ENCODE data around the gene KCNMA1.

The KCNMA1 gene

DNA sequence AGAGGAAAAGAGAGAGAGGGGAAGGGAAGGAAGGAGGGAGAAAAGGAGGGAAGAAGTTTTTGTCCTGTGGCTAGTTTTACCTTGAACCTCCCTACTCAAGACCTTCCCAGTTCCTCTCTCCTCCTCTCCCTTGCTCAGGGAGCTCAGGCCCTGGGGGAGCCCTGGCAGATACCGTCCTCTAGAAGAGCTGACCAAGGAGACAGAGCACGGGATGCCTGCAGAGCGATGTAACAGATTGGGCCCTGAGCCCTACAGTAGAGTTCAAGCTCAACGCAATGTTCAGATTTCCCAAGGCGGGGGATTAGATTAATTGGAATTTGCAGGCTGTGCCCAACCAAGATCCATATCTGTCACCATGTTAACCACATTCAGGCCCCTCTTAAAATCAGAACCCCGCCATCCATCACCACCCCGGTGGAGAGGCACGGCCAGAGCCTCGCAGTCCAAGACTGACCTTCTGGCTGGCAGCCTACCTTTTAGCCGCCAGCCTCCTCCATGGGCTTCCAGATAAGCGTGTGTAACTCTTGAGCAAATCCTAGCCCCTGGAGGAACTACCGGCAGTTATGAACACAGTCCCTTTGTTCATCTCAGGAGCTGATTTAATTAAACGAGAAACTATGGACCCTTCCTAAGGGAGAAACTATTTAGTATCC lies 70.6 kb downstream of the KCNMA1 start:
- Histone ChIP-seq H2BK120ac (ENCODE audit: low read depth, low read length) (no peak overlapping the region), H3K4ac (ENCODE audit: low read depth in 1 of 2, low read length in 2 of 2) (no peak overlapping the region), H2BK12ac (ENCODE audit: low read length in 2 of 2) (no peak overlapping the region), H2BK15ac (ENCODE audit: low read depth, poor library complexity, severe bottlenecking) (peak overlapping the region; percentile 81), H3K18ac (ENCODE audit: low read depth in 1 of 2, low read length in 2 of 2) (peak overlapping the region; percentile 14 to 16), H3K9ac (ENCODE audit: low read length) (no peak overlapping the region), H3K27me3 (ENCODE audit: control insufficient read depth in 1 of 2, insufficient read depth in 1 of 2, low read length in 2 of 2) (no peaks in the 10 kb centered on the region), H4K91ac (ENCODE audit: low read length) (no peak overlapping the region), H3K27ac (ENCODE audit: low read length, poor library complexity, severe bottlenecking) (no peak overlapping the region), H3K4me2 (ENCODE audit: low read length, poor library complexity, severe bottlenecking) (no peak overlapping the region), H2AK5ac (ENCODE audit: low read length, severe bottlenecking) (peak overlapping the region; percentile 73), H3K79me1 (replicated peaks; ENCODE audit: low read length, poor library complexity, severe bottlenecking) (peaks cover 16% of the 10 kb centered on the region), H4K8ac (ENCODE audit: low read length) (peak overlapping the region; percentile 62), H3K4me1 (ENCODE audit: control insufficient read depth, insufficient read depth, low read depth, low read length) (peaks cover 28% of the 10 kb centered on the region), H3K14ac (ENCODE audit: low read length in 2 of 2) (no peak overlapping the region), H3K4me3 (ENCODE audit: insufficient read depth in 1 of 2, low read depth in 1 of 2, low read length in 2 of 2) (no peak overlapping the region), H3K9me3 (ENCODE audit: control insufficient read depth, low read length) (no peaks in the 10 kb centered on the region), H3K36me3 (ENCODE audit: control insufficient read depth in 1 of 2, insufficient read depth in 2 of 2, low read depth in 1 of 2, low read length in 2 of 2) (no peaks in the 10 kb centered on the region), H2BK5ac (ENCODE audit: low read depth, low read length, poor library complexity, severe bottlenecking) (no peak overlapping the region), H3K23ac (ENCODE audit: low read length in 2 of 2) (no peak overlapping the region), H2AFZ (ENCODE audit: low read depth, low read length) (no peak overlapping the region)
- 94% methylated on average over 12 of the region's 13 CpGs for WGBS
- DNase-seq, result no peak

DNA sequence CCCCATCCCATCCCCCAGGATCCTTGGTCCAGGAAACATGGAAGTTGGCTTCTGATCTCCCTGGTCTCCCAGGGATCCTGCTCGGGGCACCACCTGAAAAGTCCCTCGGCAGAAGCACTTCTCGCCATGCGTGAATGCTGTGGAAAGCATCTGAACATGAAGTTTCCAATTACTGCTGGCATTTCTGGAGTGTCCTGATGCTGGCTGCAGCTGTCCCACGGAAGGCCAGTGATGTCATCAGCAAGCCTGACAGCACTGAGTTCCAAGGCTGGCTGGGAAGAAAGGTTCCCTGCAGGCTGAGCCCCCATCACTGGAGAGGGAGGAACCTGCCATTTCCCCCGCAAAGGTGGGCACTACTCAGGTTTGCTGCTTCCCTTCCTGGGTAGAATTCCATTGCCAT lies 71.4 kb downstream of the KCNMA1 start:
- Histone ChIP-seq H3K27ac (ENCODE audit: low read length, poor library complexity, severe bottlenecking) (no peak overlapping the region), H3K4me2 (ENCODE audit: low read length, poor library complexity, severe bottlenecking) (no peak overlapping the region), H3K23ac (ENCODE audit: low read length in 2 of 2) (no peak overlapping the region), H3K4me3 (ENCODE audit: insufficient read depth in 1 of 2, low read depth in 1 of 2, low read length in 2 of 2) (no peak overlapping the region), H3K9me3 (ENCODE audit: control insufficient read depth, low read length) (no peaks in the 10 kb centered on the region), H4K91ac (ENCODE audit: low read length) (no peak overlapping the region), H3K14ac (ENCODE audit: low read length in 2 of 2) (no peak overlapping the region), H3K4ac (ENCODE audit: low read depth in 1 of 2, low read length in 2 of 2) (no peak overlapping the region), H2BK12ac (ENCODE audit: low read length in 2 of 2) (no peak overlapping the region), H2BK120ac (ENCODE audit: low read depth, low read length) (no peak overlapping the region), H2BK15ac (ENCODE audit: low read depth, poor library complexity, severe bottlenecking) (no peak overlapping the region), H2AK5ac (ENCODE audit: low read length, severe bottlenecking) (peak overlapping the region; percentile 37), H2BK5ac (ENCODE audit: low read depth, low read length, poor library complexity, severe bottlenecking) (no peak overlapping the region), H2AFZ (ENCODE audit: low read depth, low read length) (no peak overlapping the region), H3K9ac (ENCODE audit: low read length) (no peak overlapping the region), H4K8ac (ENCODE audit: low read length) (no peak overlapping the region), H3K4me1 (ENCODE audit: control insufficient read depth, insufficient read depth, low read depth, low read length) (peaks cover 28% of the 10 kb centered on the region), H3K27me3 (ENCODE audit: control insufficient read depth in 1 of 2, insufficient read depth in 1 of 2, low read length in 2 of 2) (no peaks in the 10 kb centered on the region), H3K18ac (ENCODE audit: low read depth in 1 of 2, low read length in 2 of 2) (no peak overlapping the region), H3K79me1 (replicated peaks; ENCODE audit: low read length, poor library complexity, severe bottlenecking) (peaks cover 20% of the 10 kb centered on the region), H3K36me3 (ENCODE audit: control insufficient read depth in 1 of 2, insufficient read depth in 2 of 2, low read depth in 1 of 2, low read length in 2 of 2) (no peaks in the 10 kb centered on the region)
- no peak for DNase-seq
- WGBS, result 77% methylated on average over 6 of the region's 6 CpGs

DNA sequence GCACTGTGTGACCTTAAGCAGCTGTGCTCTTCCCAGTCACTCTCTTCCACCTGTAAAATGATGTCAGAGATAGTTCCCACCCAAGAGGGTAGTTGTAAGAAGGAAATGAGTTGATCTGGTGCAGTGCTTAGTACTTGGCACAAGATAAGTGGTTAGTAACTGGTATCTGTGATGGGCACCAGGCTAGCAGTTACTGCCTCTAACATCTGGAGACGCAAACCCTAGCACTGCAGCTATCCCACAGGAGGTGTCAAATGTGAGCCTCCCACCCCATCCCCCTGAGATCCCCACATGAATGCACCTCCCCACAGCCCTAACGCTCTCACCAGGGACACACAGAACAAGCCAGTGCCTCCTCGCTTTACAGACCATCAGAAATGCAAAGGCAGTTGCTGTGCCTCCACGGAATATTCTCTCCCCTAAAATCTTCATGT lies 72.0 kb downstream of the KCNMA1 start:
- DNase-seq, result no peak
- WGBS, result 48% methylated on average over 3 of the region's 4 CpGs
- H3K18ac ChIP-seq (ENCODE audit: low read depth in 1 of 2, low read length in 2 of 2), result no peak overlapping the region
- H2BK12ac ChIP-seq (ENCODE audit: low read length in 2 of 2), result no peak overlapping the region
- H3K9ac ChIP-seq (ENCODE audit: low read length), result no peak overlapping the region
- H3K27me3 ChIP-seq (ENCODE audit: control insufficient read depth in 1 of 2, insufficient read depth in 1 of 2, low read length in 2 of 2), result no peaks in the 10 kb centered on the region
- peak overlapping the region; percentile 8 for H4K8ac ChIP-seq (ENCODE audit: low read length)
- peak overlapping the region; percentile 46 for H2AK5ac ChIP-seq (ENCODE audit: low read length, severe bottlenecking)
- H2AFZ ChIP-seq (ENCODE audit: low read depth, low read length), result no peak overlapping the region
- H3K4me3 ChIP-seq (ENCODE audit: insufficient read depth in 1 of 2, low read depth in 1 of 2, low read length in 2 of 2), result no peak overlapping the region
- H4K91ac ChIP-seq (ENCODE audit: low read length), result no peak overlapping the region
- no peak overlapping the region for H3K14ac ChIP-seq (ENCODE audit: low read length in 2 of 2)
- H2BK5ac ChIP-seq (ENCODE audit: low read depth, low read length, poor library complexity, severe bottlenecking), result no peak overlapping the region
- H3K4me2 ChIP-seq (ENCODE audit: low read length, poor library complexity, severe bottlenecking), result no peak overlapping the region
- no peaks in the 10 kb centered on the region for H3K36me3 ChIP-seq (ENCODE audit: control insufficient read depth in 1 of 2, insufficient read depth in 2 of 2, low read depth in 1 of 2, low read length in 2 of 2)
- peak overlapping the region; percentile 44 for H2BK15ac ChIP-seq (ENCODE audit: low read depth, poor library complexity, severe bottlenecking)
- peak overlapping the region; percentile 33 for H3K27ac ChIP-seq (ENCODE audit: low read length, poor library complexity, severe bottlenecking)
- H2BK120ac ChIP-seq (ENCODE audit: low read depth, low read length), result no peak overlapping the region
- H3K23ac ChIP-seq (ENCODE audit: low read length in 2 of 2), result no peak overlapping the region
- H3K4me1 ChIP-seq (ENCODE audit: control insufficient read depth, insufficient read depth, low read depth, low read length), result peaks cover 28% of the 10 kb centered on the region
- H3K4ac ChIP-seq (ENCODE audit: low read depth in 1 of 2, low read length in 2 of 2), result no peak overlapping the region
- peaks cover 20% of the 10 kb centered on the region for H3K79me1 ChIP-seq (replicated peaks; ENCODE audit: low read length, poor library complexity, severe bottlenecking)
- H3K9me3 ChIP-seq (ENCODE audit: control insufficient read depth, low read length), result no peaks in the 10 kb centered on the region

DNA sequence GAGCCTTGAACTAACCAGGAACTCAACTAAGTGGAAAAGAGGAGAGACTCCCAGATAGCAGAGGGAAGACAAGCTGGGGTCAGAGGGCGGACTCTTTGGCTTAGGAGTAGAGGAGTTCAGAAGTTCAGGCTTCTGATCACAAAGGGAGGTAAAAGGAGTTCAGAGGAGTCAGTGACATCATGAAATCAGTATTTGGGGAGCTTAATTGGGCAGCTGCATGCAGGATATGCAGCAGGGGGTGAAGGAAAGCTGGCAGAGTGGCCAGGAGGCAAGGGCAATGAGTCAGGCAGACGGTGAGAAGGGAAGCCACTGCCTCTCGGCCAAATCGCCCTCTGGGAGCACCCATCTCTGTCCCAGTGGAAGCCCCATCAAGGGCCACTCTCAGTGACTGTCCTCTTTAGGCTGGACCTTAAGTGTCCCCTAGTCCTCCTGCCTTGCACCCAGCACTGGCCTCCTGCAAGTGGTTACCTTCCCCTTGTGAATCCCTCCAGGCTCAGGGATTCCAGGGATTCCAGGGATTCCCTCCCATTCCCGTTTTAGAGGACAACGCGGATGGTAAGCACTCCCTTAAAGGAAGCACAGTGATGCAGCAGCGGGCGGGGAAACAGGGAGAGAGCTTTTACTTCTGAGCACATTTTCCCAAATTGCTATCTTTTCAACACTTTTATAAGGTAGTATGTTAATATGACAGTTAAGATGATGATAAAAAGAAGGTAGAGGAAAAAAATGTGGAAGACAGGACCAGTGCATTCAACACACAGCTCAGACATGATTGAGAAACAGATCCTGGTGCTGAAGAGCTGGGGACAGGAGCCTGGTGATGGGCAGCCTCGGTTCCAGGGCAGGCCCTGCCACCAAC lies 72.6 kb downstream of the KCNMA1 start:
- Histone ChIP-seq H3K9me3 (ENCODE audit: control insufficient read depth, low read length) (no peaks in the 10 kb centered on the region), H2BK5ac (ENCODE audit: low read depth, low read length, poor library complexity, severe bottlenecking) (no peak overlapping the region), H4K91ac (ENCODE audit: low read length) (peak overlapping the region; percentile 48), H3K36me3 (ENCODE audit: control insufficient read depth in 1 of 2, insufficient read depth in 2 of 2, low read depth in 1 of 2, low read length in 2 of 2) (no peaks in the 10 kb centered on the region), H2BK12ac (ENCODE audit: low read length in 2 of 2) (peak overlapping the region in 1 of 2 experiments; percentile 1), H3K14ac (ENCODE audit: low read length in 2 of 2) (no peak overlapping the region), H3K4ac (ENCODE audit: low read depth in 1 of 2, low read length in 2 of 2) (no peak overlapping the region), H3K4me1 (ENCODE audit: control insufficient read depth, insufficient read depth, low read depth, low read length) (peaks cover 30% of the 10 kb centered on the region), H3K79me1 (replicated peaks; ENCODE audit: low read length, poor library complexity, severe bottlenecking) (peaks cover 22% of the 10 kb centered on the region), H3K4me3 (ENCODE audit: insufficient read depth in 1 of 2, low read depth in 1 of 2, low read length in 2 of 2) (no peak overlapping the region), H2AK5ac (ENCODE audit: low read length, severe bottlenecking) (peak overlapping the region; percentile 27), H2BK15ac (ENCODE audit: low read depth, poor library complexity, severe bottlenecking) (no peak overlapping the region), H2AFZ (ENCODE audit: low read depth, low read length) (no peak overlapping the region), H3K18ac (ENCODE audit: low read depth in 1 of 2, low read length in 2 of 2) (peak overlapping the region in 1 of 2 experiments; percentile 37), H3K23ac (ENCODE audit: low read length in 2 of 2) (no peak overlapping the region), H3K4me2 (ENCODE audit: low read length, poor library complexity, severe bottlenecking) (peak overlapping the region; percentile 30), H3K27ac (ENCODE audit: low read length, poor library complexity, severe bottlenecking) (peak overlapping the region; percentile 73), H2BK120ac (ENCODE audit: low read depth, low read length) (no peak overlapping the region), H3K27me3 (ENCODE audit: control insufficient read depth in 1 of 2, insufficient read depth in 1 of 2, low read length in 2 of 2) (no peaks in the 10 kb centered on the region), H4K8ac (ENCODE audit: low read length) (peak overlapping the region; percentile 46), H3K9ac (ENCODE audit: low read length) (no peak overlapping the region)
- 29% methylated on average over 8 of the region's 10 CpGs for WGBS
- no peak for DNase-seq

Measured in mesenchymal stem cell (in vitro differentiated cells and primary cell).